HK-2 (cell line): ENCODE data around the gene KRTAP10-2.
A peak's percentile ranks its signal among the peaks of the same experiment; 100 is the strongest.
"Not testable (repeated sequence)": the region's sequence is repeated elsewhere in the genome, so short reads cannot be mapped to it uniquely, and the experiment has no call there.

Source experiments
- DNase-seq: peaks from one replicate; pipeline ENCODE4 v3.0.0-alpha.2; 2018; ENCODE audit not compliant: unreplicated experiment

Gene KRTAP10-2

GRCh38 chr21:44514218-44514520 is 37.1 kb downstream of the KRTAP10-2 start:
- DNase-seq = no peak

- DNase-seq = no peak
Measured at GRCh38 chr21:44513389-44514217, 37.7 kb downstream of the KRTAP10-2 start.

- DNase-seq = no peak
Measured at GRCh38 chr21:44512496-44513388, 38.6 kb downstream of the KRTAP10-2 start.

- no peak for DNase-seq
Measured at GRCh38 chr21:44511938-44512275, 39.4 kb downstream of the KRTAP10-2 start.

GRCh38 chr21:44511219-44511937 is 39.9 kb downstream of the KRTAP10-2 start:
- no peak for DNase-seq

GRCh38 chr21:44510508-44511218 is 40.6 kb downstream of the KRTAP10-2 start:
- peak; percentile 55 for DNase-seq

- DNase-seq = no peak
Measured at GRCh38 chr21:44510109-44510507, 41.2 kb downstream of the KRTAP10-2 start.

GRCh38 chr21:44509539-44509938 is 41.8 kb downstream of the KRTAP10-2 start:
- DNase-seq = peak; percentile 6

- DNase-seq = no peak
Measured at GRCh38 chr21:44508711-44509445, 42.4 kb downstream of the KRTAP10-2 start.

GRCh38 chr21:44508426-44508710 is 42.9 kb downstream of the KRTAP10-2 start:
- no peak for DNase-seq

GRCh38 chr21:44507673-44508425 is 43.5 kb downstream of the KRTAP10-2 start:
- no peak for DNase-seq

GRCh38 chr21:44506279-44507255 is 44.7 kb downstream of the KRTAP10-2 start:
- no peak for DNase-seq

GRCh38 chr21:44505673-44506278 is 45.5 kb downstream of the KRTAP10-2 start:
- DNase-seq = no peak

GRCh38 chr21:44503901-44504399 is 47.4 kb downstream of the KRTAP10-2 start:
- no peak for DNase-seq

GRCh38 chr21:44503006-44503889 is 48.1 kb downstream of the KRTAP10-2 start:
- not testable (repeated sequence) for DNase-seq

- DNase-seq = no peak
Measured at GRCh38 chr21:44502171-44502958, 48.9 kb downstream of the KRTAP10-2 start.
